ENCODE data around the gene TGFBI.

GRCh38 chr5:135993335-135993879 lies 35.4 kb upstream of the TGFBI start:
- TF ChIP-seq, protein P1, sequence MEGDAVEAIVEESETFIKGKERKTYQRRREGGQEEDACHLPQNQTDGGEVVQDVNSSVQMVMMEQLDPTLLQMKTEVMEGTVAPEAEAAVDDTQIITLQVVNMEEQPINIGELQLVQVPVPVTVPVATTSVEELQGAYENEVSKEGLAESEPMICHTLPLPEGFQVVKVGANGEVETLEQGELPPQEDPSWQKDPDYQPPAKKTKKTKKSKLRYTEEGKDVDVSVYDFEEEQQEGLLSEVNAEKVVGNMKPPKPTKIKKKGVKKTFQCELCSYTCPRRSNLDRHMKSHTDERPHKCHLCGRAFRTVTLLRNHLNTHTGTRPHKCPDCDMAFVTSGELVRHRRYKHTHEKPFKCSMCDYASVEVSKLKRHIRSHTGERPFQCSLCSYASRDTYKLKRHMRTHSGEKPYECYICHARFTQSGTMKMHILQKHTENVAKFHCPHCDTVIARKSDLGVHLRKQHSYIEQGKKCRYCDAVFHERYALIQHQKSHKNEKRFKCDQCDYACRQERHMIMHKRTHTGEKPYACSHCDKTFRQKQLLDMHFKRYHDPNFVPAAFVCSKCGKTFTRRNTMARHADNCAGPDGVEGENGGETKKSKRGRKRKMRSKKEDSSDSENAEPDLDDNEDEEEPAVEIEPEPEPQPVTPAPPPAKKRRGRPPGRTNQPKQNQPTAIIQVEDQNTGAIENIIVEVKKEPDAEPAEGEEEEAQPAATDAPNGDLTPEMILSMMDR (IDR thresholded peaks at IDR 0.05; ENCODE audit: borderline replicate concordance, extremely low read depth, low read length, poor library complexity, severe bottlenecking), result no peak
- no peak for TF ChIP-seq EZH2 (IDR thresholded peaks at IDR 0.05; ENCODE audit: borderline replicate concordance, low read depth, low read length, severe bottlenecking)

Measured in DND-41 (cell line).